GM18505 (cell line): Measurements from ENCODE around the gene ASIC1.

Experiments
- ATAC-seq: cut with Tn5 transposase; IDR thresholded peaks from one replicate; pipeline ENCODE4 v1.9.1; 2021; ENCODE audit not compliant: unreplicated experiment
- POLR2A ChIP-seq: IDR thresholded peaks from 4 replicates; pipeline ENCODE4 v1.6.1; 2011; ENCODE audit warnings: borderline replicate concordance; ENCODE audit not compliant: insufficient read depth, insufficient read length; ENCODE audit errors: extremely low read depth

Gene ASIC1

GRCh38 chr12:50121641-50122040 lies 64.2 kb downstream of the ASIC1 start:
- no peak for ATAC-seq
- TF ChIP-seq POLR2A, result no peak

GRCh38 chr12:50123203-50123602 lies 65.8 kb downstream of the ASIC1 start:
- TF ChIP-seq POLR2A, result no peak

GRCh38 chr12:50127546-50127945 lies 70.2 kb downstream of the ASIC1 start:
- no peak for ATAC-seq
- no peak for TF ChIP-seq POLR2A

More at GRCh38 chr12:50123203-50123602, 65.8 kb downstream of the ASIC1 start:
- no peak for ATAC-seq

- no peak for TF ChIP-seq POLR2A
- no peak for ATAC-seq
Observed at GRCh38 chr12:50129290-50129689, 71.9 kb downstream of the ASIC1 start.

- TF ChIP-seq POLR2A, result no peak
- ATAC-seq, result no peak
Observed at GRCh38 chr12:50132505-50133135, 75.2 kb downstream of the ASIC1 start.
